ENCODE data around the gene ISM1.

DNA sequence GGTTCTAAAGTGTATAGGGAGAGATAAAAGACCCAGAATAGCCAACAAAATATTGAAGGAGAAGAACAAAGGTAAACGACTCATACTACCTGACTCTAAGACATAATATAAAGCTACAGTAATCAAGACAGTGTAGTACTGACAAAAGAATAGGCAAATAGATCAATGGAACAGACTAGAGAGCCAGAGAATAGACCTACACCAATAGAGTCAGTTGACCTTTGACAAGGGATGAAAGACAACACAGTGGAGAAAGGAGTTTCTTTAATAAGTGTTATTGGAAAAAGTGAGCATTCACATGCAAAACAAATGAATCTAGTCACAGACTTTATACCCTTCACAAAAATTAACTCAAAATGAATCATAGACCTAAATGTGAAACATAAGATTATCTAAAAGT is 96.4 kb downstream of the ISM1 start:
- TF ChIP-seq, protein P1, sequence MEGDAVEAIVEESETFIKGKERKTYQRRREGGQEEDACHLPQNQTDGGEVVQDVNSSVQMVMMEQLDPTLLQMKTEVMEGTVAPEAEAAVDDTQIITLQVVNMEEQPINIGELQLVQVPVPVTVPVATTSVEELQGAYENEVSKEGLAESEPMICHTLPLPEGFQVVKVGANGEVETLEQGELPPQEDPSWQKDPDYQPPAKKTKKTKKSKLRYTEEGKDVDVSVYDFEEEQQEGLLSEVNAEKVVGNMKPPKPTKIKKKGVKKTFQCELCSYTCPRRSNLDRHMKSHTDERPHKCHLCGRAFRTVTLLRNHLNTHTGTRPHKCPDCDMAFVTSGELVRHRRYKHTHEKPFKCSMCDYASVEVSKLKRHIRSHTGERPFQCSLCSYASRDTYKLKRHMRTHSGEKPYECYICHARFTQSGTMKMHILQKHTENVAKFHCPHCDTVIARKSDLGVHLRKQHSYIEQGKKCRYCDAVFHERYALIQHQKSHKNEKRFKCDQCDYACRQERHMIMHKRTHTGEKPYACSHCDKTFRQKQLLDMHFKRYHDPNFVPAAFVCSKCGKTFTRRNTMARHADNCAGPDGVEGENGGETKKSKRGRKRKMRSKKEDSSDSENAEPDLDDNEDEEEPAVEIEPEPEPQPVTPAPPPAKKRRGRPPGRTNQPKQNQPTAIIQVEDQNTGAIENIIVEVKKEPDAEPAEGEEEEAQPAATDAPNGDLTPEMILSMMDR (IDR thresholded peaks at IDR 0.05), result no peak
- TF ChIP-seq POLR2A (IDR thresholded peaks at IDR 0.05), result no peak
